ENCODE data around the gene PACSIN1.

Gene PACSIN1

DNA sequence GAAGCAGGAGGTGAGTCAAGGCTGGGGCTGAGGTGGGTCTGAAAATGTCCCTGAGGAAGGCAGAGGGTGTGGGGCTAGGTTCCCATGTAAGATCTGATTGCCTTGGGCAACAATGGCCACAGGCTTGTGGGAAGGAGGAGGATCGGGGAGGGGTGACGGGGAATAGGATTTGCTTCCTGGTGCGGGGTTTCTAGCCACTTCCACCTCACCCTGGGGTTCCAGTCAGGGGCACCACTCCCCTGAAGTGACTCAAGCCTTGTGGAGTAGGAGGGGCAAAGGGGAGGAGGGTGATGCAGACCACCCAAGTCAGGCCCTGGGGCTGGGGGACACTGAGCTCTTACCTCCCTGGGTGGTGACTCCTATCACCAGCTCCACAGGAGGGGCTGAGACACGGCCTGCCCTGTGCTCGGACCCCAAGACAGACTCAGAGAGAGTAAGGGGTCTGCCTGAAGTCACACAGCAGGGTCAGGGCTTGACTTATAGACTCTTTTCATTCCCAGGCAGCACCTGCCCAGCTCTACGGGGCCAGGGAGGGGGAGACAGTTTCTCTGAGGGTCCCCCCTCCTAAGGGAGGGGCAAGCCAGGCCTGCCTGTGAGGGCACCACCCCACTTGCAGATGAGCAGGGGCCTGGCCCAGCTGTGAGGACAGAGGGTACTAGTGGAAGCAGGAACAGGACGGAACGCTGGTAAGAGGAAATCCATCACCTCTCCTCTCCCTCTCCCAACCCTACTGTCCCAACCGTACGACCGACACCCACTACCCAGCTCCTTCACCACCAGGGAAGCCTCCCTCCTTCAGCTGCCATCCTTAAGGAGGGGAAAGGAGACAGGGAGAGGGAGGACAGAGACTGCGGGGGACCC is 102.7 kb downstream of the PACSIN1 start:
- Histone ChIP-seq H3K36me3 (ENCODE audit: control insufficient read depth in 4 of 4, insufficient read depth in 4 of 4, low read length in 3 of 4) (no peaks in the 10 kb centered on the region), H3K9me3 (ENCODE audit: control extremely low read depth in 1 of 5, control insufficient read depth in 4 of 5, insufficient read depth in 2 of 5, low read depth in 1 of 5, low read length in 4 of 5) (no peaks in the 10 kb centered on the region), H3K27me3 (replicated peaks in 2 of 5; ENCODE audit: control insufficient read depth in 4 of 5, insufficient read depth in 5 of 5, low read length in 4 of 5) (no peaks in the 10 kb centered on the region), H3K27ac (ENCODE audit: insufficient read depth in 1 of 2, low read depth in 1 of 2, low read length in 2 of 2, poor library complexity in 1 of 2, severe bottlenecking in 2 of 2) (no peak overlapping the region), H3K4me3 (ENCODE audit: control insufficient read depth in 1 of 7, extremely low read depth in 1 of 7, insufficient read depth in 4 of 7, low read depth in 2 of 7, low read length in 6 of 7) (no peak overlapping the region), H3K4me1 (ENCODE audit: control extremely low read depth in 1 of 4, control insufficient read depth in 4 of 4, insufficient read depth in 4 of 4, low read length in 3 of 4) (no peaks in the 10 kb centered on the region)
- WGBS (ENCODE audit: insufficient coverage) = 77% methylated on average over 3 of the region's 12 CpGs
- CTCF ChIA-PET = interaction anchor here (1.4 kb wide), 1 partner anchor 23 kb away, joined by 4 read pairs; no protein-coding TSS in a partner anchor
- DNase-seq = no peak
- POLR2A ChIA-PET = no interaction called here

DNA sequence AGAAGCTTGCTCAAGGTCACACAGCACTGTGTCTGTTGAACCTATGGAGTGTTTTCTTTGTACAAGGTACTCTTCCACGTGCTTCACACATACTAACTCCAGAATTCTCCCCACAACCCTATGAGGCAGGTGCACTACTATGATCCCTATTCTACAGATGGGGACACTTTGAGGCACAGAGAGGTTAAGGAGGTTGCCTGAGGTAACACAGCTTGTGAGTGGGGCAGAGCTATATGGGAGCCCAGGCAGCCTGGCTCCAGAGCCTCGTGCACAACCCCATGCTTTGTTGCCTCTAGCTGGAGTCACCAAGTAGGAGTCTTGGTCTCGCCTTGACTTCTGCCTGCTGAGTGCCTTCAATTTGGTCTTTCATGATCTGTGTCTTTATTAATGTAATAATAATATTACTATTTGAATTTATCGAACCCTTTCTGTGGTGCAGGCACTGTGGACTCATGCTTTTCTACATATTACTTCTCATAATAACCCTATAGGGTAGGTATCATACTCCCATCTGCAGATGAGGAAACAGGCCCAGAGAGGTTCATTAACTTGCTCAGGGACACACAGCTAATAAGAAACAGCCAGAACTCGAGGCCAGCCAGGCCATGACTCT is 103.6 kb downstream of the PACSIN1 start:
- Histone ChIP-seq H3K36me3 (ENCODE audit: control insufficient read depth in 4 of 4, insufficient read depth in 4 of 4, low read length in 3 of 4) (no peaks in the 10 kb centered on the region), H3K4me3 (ENCODE audit: control insufficient read depth in 1 of 7, extremely low read depth in 1 of 7, insufficient read depth in 4 of 7, low read depth in 2 of 7, low read length in 6 of 7) (no peak overlapping the region), H3K9me3 (ENCODE audit: control extremely low read depth in 1 of 5, control insufficient read depth in 4 of 5, insufficient read depth in 2 of 5, low read depth in 1 of 5, low read length in 4 of 5) (no peaks in the 10 kb centered on the region), H3K27me3 (replicated peaks in 2 of 5; ENCODE audit: control insufficient read depth in 4 of 5, insufficient read depth in 5 of 5, low read length in 4 of 5) (no peaks in the 10 kb centered on the region), H3K27ac (ENCODE audit: insufficient read depth in 1 of 2, low read depth in 1 of 2, low read length in 2 of 2, poor library complexity in 1 of 2, severe bottlenecking in 2 of 2) (no peak overlapping the region), H3K4me1 (ENCODE audit: control extremely low read depth in 1 of 4, control insufficient read depth in 4 of 4, insufficient read depth in 4 of 4, low read length in 3 of 4) (no peaks in the 10 kb centered on the region)
- POLR2A ChIA-PET = no interaction called here
- DNase-seq = no peak
- 100% methylated on average over 2 of the region's 5 CpGs for WGBS (ENCODE audit: insufficient coverage)
- CTCF ChIA-PET = interaction anchor here (0.5 to 1.4 kb wide), 2 partner anchors 22 to 1224 kb away, joined by 3 to 4 read pairs; no protein-coding TSS in a partner anchor

DNA sequence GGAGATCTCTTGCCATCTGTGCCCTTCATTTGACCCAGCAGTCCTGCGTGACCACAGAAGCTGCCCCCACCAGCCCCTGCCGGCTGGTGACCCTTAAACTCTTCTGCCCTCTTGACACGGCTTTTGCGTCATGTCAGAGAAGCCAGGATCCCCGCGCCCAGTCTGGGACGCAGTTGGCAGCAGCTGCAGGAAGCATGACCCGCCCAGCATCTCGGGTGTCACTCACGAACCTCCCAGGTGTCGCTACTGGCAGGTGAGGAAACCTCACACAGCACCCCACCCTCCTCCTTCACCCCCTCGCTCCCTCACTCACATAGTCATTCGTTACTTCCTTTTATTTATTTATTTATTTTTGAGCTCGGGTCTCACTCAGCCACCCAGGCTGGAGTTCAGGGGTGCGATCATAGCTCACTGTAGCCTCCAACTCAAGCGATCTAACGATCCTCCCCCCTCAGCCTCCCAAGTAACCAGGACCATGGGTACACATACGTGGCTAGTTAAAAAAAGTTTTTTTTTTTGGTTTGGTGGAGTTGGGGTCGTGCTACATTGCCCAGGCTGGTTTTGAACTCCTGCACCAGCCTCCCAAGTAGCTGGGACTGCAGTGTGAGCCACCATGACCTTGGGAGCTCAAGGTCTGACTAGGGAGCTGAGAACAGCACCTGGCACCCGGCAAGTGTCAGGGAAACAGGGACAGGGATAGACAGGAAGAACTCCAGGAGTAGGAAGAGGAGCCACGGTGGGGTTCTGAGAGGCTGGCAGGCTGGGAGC is 104.4 kb downstream of the PACSIN1 start:
- no peaks in the 10 kb centered on the region for H3K36me3 ChIP-seq (ENCODE audit: control insufficient read depth in 4 of 4, insufficient read depth in 4 of 4, low read length in 3 of 4)
- no peak for DNase-seq
- H3K27ac ChIP-seq (ENCODE audit: insufficient read depth in 1 of 2, low read depth in 1 of 2, low read length in 2 of 2, poor library complexity in 1 of 2, severe bottlenecking in 2 of 2) = no peak overlapping the region
- 93% methylated on average over 17 of the region's 21 CpGs for WGBS (ENCODE audit: insufficient coverage)
- ChIA-PET CTCF (interaction anchor here (0.5 kb wide), 1 partner anchor 1223 kb away, joined by 3 read pairs; no protein-coding TSS in a partner anchor), POLR2A (no interaction called here)
- no peaks in the 10 kb centered on the region for H3K27me3 ChIP-seq (replicated peaks in 2 of 5; ENCODE audit: control insufficient read depth in 4 of 5, insufficient read depth in 5 of 5, low read length in 4 of 5)
- H3K4me3 ChIP-seq (ENCODE audit: control insufficient read depth in 1 of 7, extremely low read depth in 1 of 7, insufficient read depth in 4 of 7, low read depth in 2 of 7, low read length in 6 of 7) = no peak overlapping the region
- no peaks in the 10 kb centered on the region for H3K9me3 ChIP-seq (ENCODE audit: control extremely low read depth in 1 of 5, control insufficient read depth in 4 of 5, insufficient read depth in 2 of 5, low read depth in 1 of 5, low read length in 4 of 5)
- no peaks in the 10 kb centered on the region for H3K4me1 ChIP-seq (ENCODE audit: control extremely low read depth in 1 of 4, control insufficient read depth in 4 of 4, insufficient read depth in 4 of 4, low read length in 3 of 4)

DNA sequence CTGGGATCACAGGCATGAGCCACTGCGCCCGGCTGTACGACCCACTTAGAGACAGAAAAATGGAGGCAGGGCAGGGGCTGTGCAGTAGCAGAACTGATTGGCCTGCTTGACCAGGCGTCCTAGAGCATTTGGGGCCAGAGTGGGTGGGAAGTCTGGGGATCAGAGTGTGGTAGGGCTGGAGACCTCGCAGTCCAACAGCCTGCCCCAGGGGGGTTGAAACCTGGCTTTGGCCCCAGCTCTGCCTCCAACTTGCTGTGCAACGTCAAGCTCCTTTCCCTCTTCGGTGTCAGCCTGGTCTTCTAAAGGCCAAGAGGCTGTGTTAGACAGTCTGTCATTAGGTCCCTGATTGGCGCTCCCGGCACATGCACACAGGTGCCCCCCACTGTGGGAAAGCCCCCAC is 105.5 kb downstream of the PACSIN1 start:
- no peaks in the 10 kb centered on the region for H3K27me3 ChIP-seq (replicated peaks in 2 of 5; ENCODE audit: control insufficient read depth in 4 of 5, insufficient read depth in 5 of 5, low read length in 4 of 5)
- no peaks in the 10 kb centered on the region for H3K9me3 ChIP-seq (ENCODE audit: control extremely low read depth in 1 of 5, control insufficient read depth in 4 of 5, insufficient read depth in 2 of 5, low read depth in 1 of 5, low read length in 4 of 5)
- H3K36me3 ChIP-seq (ENCODE audit: control insufficient read depth in 4 of 4, insufficient read depth in 4 of 4, low read length in 3 of 4) = no peaks in the 10 kb centered on the region
- no peak for DNase-seq
- ChIA-PET CTCF (interaction anchor here (0.6 kb wide), 1 partner anchor 26 kb away, joined by 3 read pairs; no protein-coding TSS in a partner anchor), POLR2A (no interaction called here)
- H3K4me3 ChIP-seq (ENCODE audit: control insufficient read depth in 1 of 7, extremely low read depth in 1 of 7, insufficient read depth in 4 of 7, low read depth in 2 of 7, low read length in 6 of 7) = no peak overlapping the region
- H3K27ac ChIP-seq (ENCODE audit: insufficient read depth in 1 of 2, low read depth in 1 of 2, low read length in 2 of 2, poor library complexity in 1 of 2, severe bottlenecking in 2 of 2) = no peak overlapping the region
- 99% methylated on average over 9 of the region's 9 CpGs for WGBS (ENCODE audit: insufficient coverage)
- H3K4me1 ChIP-seq (ENCODE audit: control extremely low read depth in 1 of 4, control insufficient read depth in 4 of 4, insufficient read depth in 4 of 4, low read length in 3 of 4) = no peaks in the 10 kb centered on the region

DNA sequence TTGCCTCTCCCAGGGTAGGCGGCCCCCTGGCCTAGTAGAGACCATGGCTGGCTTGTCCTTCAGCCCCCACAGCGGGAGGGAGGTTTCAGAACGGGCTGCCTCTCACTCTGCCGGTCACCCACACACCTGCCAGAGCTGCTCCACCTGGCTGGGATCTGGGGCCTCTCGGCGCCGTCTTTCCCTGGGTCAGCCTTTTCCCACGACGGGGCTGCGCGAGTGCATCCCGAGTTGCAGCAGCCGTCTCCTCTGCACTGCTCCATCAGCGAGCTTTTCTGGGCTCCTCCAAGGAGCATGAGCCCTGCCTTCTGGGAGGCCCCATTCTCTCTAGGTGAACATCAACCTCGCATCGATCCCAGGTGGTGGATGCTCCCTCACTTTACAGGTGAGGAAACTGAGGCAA is 106.1 kb downstream of the PACSIN1 start:
- CTCF ChIA-PET = no interaction called here
- POLR2A ChIA-PET = no interaction called here
- Histone ChIP-seq H3K4me3 (ENCODE audit: control insufficient read depth in 1 of 7, extremely low read depth in 1 of 7, insufficient read depth in 4 of 7, low read depth in 2 of 7, low read length in 6 of 7) (no peak overlapping the region), H3K27ac (ENCODE audit: insufficient read depth in 1 of 2, low read depth in 1 of 2, low read length in 2 of 2, poor library complexity in 1 of 2, severe bottlenecking in 2 of 2) (no peak overlapping the region), H3K9me3 (ENCODE audit: control extremely low read depth in 1 of 5, control insufficient read depth in 4 of 5, insufficient read depth in 2 of 5, low read depth in 1 of 5, low read length in 4 of 5) (no peaks in the 10 kb centered on the region), H3K27me3 (replicated peaks in 2 of 5; ENCODE audit: control insufficient read depth in 4 of 5, insufficient read depth in 5 of 5, low read length in 4 of 5) (no peaks in the 10 kb centered on the region), H3K4me1 (ENCODE audit: control extremely low read depth in 1 of 4, control insufficient read depth in 4 of 4, insufficient read depth in 4 of 4, low read length in 3 of 4) (no peaks in the 10 kb centered on the region), H3K36me3 (ENCODE audit: control insufficient read depth in 4 of 4, insufficient read depth in 4 of 4, low read length in 3 of 4) (no peaks in the 10 kb centered on the region)
- whole genome bisulfite sequencing (ENCODE audit: insufficient coverage) = 90% methylated on average over 14 of the region's 16 CpGs
- no peak for DNase-seq

DNA sequence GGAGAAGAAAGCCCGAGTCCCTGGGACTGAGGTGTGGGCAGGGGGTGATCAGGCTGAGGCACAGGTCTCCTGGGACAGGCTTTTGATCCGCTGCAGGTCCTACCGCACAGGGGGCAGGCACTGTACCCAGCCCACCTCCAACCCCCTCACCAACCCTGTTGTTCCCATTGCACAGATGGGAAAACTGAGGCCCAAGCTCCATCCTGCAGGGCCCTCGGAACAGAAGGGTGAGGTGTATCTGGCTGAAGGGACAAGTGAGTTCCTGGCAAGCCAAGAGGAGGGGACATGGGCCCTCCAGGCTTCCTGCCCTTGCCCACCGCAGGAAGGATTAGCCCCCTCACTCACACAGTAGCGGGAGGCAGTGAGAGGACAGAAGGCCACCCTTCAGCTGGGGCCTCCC is 106.7 kb downstream of the PACSIN1 start:
- ChIA-PET CTCF (interaction anchor here (0.7 kb wide), 1 partner anchor 153 kb away, joined by 3 read pairs; no protein-coding TSS in a partner anchor), POLR2A (no interaction called here)
- WGBS (ENCODE audit: insufficient coverage) = no CpG with 5 or more reads among the region's 6 CpGs
- DNase-seq = no peak
- no peak overlapping the region for H3K27ac ChIP-seq (ENCODE audit: insufficient read depth in 1 of 2, low read depth in 1 of 2, low read length in 2 of 2, poor library complexity in 1 of 2, severe bottlenecking in 2 of 2)
- H3K9me3 ChIP-seq (ENCODE audit: control extremely low read depth in 1 of 5, control insufficient read depth in 4 of 5, insufficient read depth in 2 of 5, low read depth in 1 of 5, low read length in 4 of 5) = no peaks in the 10 kb centered on the region
- H3K36me3 ChIP-seq (ENCODE audit: control insufficient read depth in 4 of 4, insufficient read depth in 4 of 4, low read length in 3 of 4) = no peaks in the 10 kb centered on the region
- no peak overlapping the region for H3K4me3 ChIP-seq (ENCODE audit: control insufficient read depth in 1 of 7, extremely low read depth in 1 of 7, insufficient read depth in 4 of 7, low read depth in 2 of 7, low read length in 6 of 7)
- H3K27me3 ChIP-seq (replicated peaks in 2 of 5; ENCODE audit: control insufficient read depth in 4 of 5, insufficient read depth in 5 of 5, low read length in 4 of 5) = no peaks in the 10 kb centered on the region
- H3K4me1 ChIP-seq (ENCODE audit: control extremely low read depth in 1 of 4, control insufficient read depth in 4 of 4, insufficient read depth in 4 of 4, low read length in 3 of 4) = no peaks in the 10 kb centered on the region
